HG02623 (cell line): ENCODE results near the gene SLC15A2.
"Not testable (repeated sequence)": the region's sequence is repeated elsewhere in the genome, so short reads cannot be mapped to it uniquely, and the experiment has no call there.

Source experiments
- ATAC-seq: cut with Tn5 transposase; IDR thresholded peaks from one replicate; pipeline ENCODE4 v1.9.1; 2021; ENCODE audit warnings: moderate library complexity; ENCODE audit not compliant: unreplicated experiment

The SLC15A2 gene, protein sequence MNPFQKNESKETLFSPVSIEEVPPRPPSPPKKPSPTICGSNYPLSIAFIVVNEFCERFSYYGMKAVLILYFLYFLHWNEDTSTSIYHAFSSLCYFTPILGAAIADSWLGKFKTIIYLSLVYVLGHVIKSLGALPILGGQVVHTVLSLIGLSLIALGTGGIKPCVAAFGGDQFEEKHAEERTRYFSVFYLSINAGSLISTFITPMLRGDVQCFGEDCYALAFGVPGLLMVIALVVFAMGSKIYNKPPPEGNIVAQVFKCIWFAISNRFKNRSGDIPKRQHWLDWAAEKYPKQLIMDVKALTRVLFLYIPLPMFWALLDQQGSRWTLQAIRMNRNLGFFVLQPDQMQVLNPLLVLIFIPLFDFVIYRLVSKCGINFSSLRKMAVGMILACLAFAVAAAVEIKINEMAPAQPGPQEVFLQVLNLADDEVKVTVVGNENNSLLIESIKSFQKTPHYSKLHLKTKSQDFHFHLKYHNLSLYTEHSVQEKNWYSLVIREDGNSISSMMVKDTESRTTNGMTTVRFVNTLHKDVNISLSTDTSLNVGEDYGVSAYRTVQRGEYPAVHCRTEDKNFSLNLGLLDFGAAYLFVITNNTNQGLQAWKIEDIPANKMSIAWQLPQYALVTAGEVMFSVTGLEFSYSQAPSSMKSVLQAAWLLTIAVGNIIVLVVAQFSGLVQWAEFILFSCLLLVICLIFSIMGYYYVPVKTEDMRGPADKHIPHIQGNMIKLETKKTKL

DNA sequence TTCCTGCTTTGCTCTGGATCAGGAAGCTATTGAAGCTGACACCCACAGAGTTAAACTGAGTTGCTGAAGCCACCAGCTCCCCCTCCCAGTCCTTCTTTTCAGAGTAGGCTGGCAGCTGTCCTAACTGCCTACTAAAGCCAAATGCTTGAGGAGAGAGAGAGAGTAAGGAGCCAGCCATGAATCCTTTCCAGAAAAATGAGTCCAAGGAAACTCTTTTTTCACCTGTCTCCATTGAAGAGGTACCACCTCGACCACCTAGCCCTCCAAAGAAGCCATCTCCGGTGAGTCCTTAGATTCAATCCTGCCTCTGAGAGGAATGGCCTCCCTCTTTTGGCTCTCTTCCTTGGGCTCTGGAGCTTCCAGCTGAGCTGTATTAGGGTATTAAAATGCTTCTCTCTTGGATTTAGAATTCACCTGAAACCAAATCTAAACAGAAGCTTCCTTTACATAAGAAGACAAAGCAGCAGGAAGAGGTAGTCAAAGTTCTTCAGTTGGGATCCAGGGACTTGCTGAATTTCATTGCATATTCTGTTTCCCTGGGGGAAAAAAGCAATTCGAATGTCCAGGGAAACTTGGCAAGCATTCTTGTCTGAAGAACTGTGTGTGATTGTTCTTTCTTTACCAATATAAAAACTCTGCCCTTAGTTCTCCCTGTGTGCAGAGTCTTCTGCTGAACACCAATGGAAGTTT is at the start of gene SLC15A2:
SLC15A2 (plus strand) TSS at position 101 of the 690 bp plus-strand sequence; CDS start at position 177, 76 bp downstream.
- no peak for ATAC-seq

DNA sequence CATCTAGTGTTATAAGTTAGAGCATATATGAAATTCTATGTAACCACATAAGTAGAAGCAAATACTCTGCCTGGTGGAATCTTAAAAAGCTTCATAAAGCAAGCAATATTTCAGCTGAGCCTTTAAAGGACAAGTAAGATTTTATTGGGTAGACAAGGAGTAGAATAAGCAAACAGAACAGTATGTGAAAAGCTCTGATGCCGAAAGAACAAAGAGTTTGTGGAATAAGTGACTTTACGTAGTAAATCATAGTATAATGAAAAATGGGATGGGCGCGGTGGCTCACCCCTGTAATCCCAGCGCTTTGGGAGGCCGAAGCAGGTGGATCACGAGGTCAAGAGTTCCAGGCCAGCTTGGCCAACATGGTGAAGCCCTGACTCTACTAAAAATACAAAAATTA is 49.3 kb upstream of the SLC15A2 start:
- ATAC-seq: no peak

DNA sequence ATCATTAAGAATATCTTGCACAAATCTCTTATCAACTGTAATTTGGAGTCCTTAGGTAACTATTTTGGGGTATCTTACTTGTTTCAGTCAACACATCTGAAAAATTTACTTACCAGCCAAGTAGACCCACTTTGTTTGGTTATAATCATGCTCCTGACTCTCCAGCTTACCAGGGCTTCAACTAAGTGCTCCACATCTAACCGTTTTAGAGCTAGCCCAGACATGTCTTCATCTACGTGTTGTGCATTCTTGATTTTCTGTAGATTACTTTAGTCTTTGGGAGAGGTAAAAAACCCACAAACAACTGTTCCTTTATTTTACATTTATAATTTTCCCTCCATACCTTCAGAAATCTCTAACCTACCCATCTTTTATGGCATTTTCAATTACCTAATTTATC is 41.9 kb upstream of the SLC15A2 start:
- no peak for ATAC-seq

DNA sequence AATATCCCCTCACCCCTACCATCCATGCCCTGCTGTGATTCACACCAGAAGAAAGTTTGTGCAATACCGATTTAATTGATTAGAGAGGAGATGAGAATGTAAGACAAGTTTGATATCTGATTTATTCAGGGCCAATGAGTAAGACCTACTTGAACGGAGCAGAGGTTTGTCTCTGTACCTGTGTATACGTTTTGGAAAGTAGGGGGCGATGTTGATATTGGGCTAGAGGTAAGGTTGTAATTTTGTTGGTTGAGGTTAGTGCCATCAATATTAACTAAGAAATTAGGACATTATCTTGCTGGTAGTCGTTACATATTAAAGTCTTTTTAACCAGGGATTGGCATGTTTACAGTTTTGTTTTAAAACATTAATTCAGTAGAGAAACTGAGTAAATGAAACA is 38.6 kb upstream of the SLC15A2 start:
- no peak for ATAC-seq

DNA sequence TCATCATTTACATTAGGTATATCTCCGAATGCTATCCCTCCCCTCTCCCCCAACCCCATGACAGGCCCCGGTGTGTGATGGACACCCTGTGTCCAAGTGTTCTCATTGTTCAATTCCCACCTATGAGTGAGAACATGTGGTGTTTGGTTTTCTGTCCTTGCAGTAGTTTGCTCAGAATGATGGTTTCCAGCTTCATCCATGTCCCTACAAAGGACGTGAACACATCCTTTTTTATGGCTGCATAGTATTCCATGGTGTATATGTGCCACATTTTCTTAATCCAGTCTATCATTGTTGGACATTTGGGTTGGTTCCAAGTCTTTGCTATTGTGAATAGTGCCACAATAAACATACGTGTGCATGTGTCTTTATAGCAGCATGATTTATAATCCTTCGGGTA is 36.4 kb upstream of the SLC15A2 start:
- ATAC-seq: not testable (repeated sequence)

DNA sequence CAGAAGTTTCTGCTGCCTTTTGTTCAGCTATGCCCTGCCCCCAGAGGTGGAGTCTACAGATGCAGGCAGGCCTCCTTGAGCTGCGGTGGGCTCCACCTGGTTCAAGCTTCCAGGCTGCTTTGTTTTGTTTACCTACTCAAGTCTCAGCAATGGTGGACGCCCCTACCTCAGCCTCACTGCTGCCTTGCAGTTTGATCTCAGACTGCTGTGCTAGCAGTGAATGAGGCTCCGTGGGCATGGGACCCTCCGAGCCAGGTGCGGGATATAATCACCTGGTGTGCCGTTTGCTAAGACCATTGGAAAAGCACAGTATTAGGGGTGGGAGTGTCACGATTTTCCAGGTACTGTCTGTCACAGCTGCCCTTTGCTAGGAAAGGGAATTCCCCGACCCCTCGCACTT is 31.0 kb upstream of the SLC15A2 start:
- not testable (repeated sequence) for ATAC-seq

DNA sequence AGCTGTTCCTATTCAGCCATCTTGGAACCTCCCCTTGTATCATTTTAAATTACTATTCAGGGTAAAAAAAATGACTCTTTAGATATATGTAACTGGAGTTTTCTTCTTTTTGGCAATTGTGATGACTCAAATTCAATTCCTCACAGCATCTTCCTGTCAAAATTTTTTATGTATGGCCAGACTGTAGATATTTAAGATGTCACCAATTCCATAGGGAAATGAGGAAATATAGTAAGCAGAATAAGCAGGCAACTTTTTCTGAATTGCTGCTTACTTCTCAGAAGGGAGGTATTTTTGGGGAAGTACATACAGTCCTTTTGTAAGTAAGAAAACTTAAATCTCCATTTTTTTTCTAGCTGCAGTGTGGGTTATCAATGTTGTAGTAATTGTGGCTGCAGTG is 30.4 kb upstream of the SLC15A2 start:
- ATAC-seq: no peak

DNA sequence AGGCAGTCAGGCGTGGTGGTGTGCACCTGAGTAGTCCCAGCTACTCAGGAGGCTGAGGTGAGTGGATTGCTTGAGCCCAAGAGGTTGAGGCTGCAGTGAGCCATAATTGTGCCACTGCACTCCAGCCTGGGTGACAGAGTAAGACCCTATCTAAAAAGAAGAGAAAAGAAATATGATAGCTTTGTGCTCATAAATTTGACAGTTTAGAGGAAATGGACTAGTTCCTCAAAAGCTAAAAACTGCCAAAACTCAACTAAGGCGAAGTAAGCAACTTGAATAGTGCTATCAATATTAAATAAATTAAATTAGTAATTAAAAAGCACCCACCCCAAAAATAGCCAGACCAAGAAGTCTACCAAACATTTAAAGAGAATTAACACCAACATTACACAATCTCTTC is 24.5 kb upstream of the SLC15A2 start:
- ATAC-seq: no peak

DNA sequence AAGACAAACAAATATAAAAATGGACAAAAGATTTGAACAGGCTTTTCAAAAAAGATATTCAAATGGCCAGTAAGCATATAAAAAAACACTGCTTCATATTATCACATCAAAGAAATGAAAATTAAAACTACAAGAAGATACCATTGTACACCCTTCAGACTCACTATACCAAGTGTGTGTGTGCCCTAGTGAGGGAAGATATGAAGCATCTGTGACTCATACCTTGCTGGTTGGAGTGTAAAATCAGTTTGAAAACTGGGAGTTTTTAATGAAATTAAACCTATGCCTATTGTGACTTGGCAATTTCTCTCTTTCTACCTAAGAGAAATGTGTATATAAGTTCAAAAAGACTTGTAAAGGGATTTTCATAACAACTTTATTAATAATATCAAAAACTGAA is 23.5 kb upstream of the SLC15A2 start:
- no peak for ATAC-seq

DNA sequence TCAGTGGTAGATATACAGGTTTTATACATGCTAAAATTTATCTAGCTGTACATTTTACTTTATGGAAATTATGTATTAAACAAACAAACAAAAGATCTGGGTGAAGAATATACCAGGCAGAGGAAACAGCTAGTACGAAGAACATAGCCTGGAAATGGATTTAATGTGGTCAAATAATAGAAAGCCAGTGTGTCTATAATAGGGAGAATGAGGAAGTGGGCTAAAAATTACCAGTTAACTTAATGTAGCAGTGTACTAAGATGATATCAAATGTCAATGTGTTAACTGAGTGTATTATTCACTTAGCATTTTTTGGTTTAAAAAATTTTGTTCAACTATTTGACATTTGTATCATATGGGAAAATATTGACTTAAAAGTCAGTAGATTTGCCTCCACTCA is 22.8 kb upstream of the SLC15A2 start:
- ATAC-seq: no peak

DNA sequence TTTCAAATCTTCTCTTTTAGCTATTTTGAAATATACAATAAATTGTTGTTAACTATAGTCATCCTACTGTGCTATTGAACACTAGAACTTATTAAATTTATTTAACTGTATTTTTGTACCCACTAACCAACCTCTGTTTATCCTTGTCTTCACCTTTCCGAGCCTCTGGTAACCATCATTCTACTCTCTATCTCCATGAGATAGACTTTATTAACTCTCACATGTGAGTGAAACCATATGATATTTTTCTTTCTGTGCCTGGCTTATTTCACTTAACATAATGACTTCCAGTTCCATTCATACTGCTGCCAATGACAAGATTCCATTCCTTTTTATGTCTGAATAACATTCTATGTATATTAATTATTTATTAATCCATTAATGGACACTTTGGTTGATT is 15.8 kb upstream of the SLC15A2 start:
- no peak for ATAC-seq

DNA sequence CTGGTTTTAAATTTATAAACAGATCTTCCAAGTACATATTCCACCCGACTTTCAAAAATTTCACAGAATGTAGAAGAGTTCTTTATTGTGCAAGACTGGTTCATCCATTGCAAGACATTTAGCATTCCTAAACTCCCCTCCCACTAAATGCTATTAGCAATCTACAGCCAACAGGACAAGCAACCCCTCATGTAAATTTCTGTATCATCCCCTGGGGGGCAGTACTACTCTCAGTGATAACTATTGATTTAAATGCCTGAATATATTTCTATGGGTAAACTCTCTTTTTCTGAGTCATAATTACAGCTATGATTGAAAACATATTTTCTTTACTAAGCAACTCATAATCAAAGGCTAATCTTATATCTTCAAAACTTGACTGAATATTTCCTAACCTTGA is 10.7 kb upstream of the SLC15A2 start:
- ATAC-seq: no peak

DNA sequence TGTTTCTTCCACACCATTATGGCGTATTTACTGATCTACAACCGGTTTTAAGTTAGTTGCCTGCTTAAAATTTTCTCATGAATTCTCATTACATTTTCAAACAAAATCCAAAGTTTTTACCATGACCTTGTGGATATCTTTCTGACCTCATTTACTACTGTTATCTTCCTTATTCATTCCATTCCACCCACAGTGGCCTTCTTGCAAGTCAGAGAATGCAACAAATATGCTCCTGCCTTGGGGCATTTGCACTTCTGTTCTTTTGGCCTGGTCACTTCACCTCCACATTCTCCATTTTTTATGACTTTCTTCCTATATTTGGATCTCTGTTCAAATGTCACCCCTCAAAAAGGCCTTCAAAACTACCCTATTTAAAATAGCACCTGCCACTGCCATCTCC is 8.8 kb upstream of the SLC15A2 start:
- no peak for ATAC-seq

DNA sequence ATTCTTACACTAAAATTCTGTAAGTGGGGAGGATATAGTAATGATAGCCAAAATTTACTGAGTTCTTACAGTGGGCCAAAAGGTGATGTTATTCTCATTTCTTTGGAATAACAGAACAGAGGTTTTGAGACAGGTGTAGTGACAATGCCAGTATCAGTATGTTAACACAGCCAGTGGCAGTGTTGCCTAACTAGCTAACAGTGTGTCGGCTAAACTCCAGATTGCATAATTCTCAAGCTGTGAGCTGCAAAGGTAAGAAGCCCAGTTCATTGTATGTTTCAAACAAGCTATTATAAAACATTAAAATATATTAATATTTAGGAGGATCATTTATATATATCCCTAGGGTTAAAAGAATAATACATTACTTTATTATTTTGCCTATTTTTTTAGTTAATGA is 920 bp downstream of the SLC15A2 start:
- ATAC-seq: no peak

DNA sequence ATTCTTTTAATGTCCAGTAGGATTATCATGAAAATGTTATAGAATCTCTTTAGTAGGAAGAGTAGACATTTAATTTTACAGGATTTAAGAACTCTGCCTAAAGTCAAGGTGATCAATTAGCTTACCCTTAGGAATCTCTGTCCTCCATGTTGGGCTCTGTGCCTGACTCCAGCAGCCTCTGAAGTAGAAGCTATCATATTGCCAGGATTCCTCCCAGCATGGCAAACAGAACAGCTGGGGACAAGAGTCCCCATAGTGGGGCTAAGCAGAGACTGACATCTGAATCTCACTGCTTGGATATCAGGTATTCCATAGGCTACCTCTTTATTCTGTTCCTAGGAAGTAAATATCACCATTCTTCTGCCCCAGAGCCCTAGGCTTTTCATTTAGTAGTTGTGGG is 1.5 kb downstream of the SLC15A2 start:
- ATAC-seq: no peak

DNA sequence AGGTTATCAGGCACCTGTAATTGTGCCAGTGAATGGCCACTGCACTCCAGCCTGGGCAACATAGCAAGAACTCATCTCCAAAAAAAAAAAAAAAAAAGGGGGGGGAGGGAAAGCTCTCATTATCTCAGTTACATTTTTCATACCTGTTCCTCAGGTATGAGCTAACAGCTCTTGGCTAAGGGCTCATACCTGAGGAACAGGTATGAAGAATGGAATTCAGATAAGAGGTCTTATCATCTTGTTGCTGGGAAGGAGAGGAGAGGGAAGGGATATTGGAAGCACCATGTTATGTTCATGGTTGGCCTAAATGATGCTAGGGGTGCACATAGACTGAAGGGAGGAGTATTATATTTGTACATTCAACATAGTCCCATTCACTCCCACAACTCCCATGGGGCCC is 2.6 kb downstream of the SLC15A2 start:
- no peak for ATAC-seq

DNA sequence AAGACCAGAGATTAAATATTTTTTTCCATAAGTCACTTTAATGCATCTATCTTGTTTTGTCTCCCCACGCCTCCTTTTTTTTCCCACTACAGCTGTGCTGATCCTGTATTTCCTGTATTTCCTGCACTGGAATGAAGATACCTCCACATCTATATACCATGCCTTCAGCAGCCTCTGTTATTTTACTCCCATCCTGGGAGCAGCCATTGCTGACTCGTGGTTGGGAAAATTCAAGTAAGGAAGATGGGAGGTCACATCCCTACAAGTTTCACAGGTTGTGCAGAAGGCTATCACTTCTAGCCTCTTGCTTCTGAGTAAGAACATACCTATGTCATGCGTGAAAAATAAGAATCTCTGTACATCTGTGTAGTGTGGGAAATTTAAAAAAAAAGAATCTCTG is 3.1 kb downstream of the SLC15A2 start:
- no peak for ATAC-seq

DNA sequence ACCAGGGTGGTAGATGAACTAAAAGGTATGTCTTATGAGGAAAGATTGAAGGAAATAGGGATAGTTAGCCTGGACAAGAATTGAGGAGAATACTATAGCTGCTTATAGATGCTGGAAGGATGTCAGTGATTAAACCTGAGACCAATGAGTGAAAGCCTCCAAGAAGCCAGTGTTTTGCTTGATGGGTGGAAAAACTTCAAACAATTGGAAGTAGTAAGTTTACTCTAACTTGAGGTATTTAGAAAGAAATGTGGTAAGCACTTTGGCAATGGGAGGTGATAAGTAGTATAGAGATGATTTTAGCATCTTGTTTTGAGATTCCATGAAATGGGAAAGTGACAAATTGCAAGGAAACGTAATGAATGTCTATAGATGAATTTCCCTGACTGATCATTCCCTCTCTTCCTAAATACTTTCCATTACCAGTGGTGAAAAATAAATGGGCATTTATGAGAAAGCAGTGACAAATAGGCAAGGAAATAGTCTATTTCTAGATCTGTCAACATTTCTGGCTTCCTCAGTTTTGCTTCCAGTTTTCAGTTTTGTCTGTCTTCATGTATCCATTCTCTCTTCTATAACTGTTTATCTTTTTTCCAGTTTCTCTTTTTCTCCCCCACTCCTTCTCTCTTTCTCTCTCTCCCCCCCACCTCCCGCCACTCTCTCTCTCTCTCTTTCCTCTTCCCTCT is 19.2 kb downstream of the SLC15A2 start:
- no peak for ATAC-seq

DNA sequence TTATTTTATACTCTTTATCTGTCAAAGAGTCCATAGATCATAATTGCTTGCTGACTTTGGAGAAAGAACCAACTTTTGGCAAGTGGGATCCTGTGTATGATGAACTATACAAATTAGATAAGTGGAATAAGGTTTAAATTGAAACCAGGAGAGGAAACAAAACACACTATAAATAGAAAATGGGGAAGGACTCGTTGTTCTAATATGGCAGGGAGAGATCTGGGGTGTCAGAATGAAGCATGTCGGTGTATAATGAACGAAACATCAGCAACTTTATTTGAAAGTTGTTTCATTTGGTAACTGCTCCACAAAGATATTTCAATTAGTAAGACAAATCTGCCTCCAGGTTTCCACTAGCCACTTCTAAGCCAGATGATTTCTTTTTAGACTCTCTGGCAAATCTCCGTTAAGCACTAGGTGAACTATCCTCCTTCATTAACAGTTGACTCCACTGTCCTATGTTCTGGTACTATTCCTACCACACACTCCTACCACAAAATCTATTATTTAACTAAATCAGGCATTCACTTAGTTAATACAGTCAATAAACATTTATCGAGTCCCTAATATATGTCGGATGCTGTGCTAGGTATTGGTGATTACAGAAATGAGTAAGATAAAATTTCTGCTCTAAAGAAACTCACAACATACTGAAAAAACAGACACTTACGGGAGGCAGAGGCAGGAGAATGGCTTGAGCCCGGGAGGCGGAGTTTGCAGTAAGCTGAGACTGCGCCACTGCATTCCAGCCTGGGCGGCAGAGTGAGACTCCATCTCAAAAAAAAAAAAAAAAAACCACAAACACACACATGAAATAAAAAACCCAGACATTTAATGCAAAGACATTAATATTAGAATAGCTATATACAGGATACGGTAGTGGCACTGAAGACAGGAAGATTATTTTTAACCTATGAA is 20.1 kb downstream of the SLC15A2 start:
- ATAC-seq: no peak

DNA sequence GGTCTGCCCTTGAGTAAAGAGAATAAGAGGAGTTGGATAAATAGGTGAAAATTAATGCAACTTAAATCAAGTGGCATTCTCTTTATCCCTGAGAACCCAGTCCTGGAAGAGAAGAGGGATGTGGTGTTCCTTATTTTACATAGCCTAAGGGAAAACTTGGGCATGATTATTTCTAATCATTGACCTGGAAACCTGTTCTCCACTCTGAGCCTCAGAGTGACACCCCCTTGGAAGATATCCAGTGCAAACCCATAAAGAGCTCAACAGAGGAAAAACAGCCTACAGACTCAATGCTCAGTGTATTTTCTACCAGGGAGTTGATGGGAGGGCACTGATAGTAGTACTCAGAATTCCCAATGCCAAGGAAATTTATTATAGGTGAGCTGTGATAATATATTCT is 22.0 kb downstream of the SLC15A2 start:
- no peak for ATAC-seq
